GM10847 (cell line): ENCODE data around the gene MPI.

Experiments used
- POLR2A ChIP-seq: IDR thresholded peaks from 2 replicates; pipeline ENCODE4 v1.6.1; 2011; ENCODE audit not compliant: insufficient read length; ENCODE audit errors: extremely low read depth

MPI gene

GRCh38 chr15:74937590-74938371 lies 47.9 kb downstream of the MPI start, which contains the start of gene COX5A:
COX5A (minus strand) TSS chr15:74938073; CDS start chr15:74938014, 59 bp downstream.
- TF ChIP-seq POLR2A, result peak; percentile 89

GRCh38 chr15:74950078-74950908 lies 60.5 kb downstream of the MPI start:
- TF ChIP-seq POLR2A, result no peak

- no peak for TF ChIP-seq POLR2A
Measured at GRCh38 chr15:74951006-74951405, 61.2 kb downstream of the MPI start.
